ENCODE measurements around the gene TTC27. TPM values are rescaled to one million over a fixed set of nuclear protein-coding genes. Genes with fewer than 3 reads are reported as not detected.
"Not testable (repeated sequence)": the region's sequence is repeated elsewhere in the genome, so short reads cannot be mapped to it uniquely, and the experiment has no call there.

TTC27 gene
- total RNA-seq, 1 donor from 2014 or later, result 10.4 TPM

- not testable (repeated sequence) for DNase-seq (ENCODE audit: low spot score)
Observed at GRCh38 chr2:32754676-32755075, 126.8 kb downstream of the TTC27 start.

DNA sequence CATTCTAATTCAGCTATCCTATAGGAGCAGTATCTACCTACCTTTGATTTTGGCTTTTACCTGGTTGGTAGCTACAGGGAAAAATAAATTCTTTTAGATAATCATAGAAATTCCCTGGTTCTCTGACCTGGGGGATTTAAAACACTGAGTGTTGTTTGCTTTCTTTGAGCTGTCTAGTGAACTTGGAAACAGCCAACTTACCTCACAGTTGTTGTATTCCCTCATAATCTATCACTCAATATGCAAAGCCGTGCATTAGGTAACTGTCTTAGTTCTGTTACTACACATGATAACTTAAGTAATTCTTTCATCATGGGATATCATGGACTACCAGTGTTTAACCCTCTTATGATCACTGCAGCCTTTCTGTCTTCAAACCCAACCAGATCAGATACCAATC lies 127.8 kb downstream of the TTC27 start:
- no peak for DNase-seq (ENCODE audit: low spot score)

DNA sequence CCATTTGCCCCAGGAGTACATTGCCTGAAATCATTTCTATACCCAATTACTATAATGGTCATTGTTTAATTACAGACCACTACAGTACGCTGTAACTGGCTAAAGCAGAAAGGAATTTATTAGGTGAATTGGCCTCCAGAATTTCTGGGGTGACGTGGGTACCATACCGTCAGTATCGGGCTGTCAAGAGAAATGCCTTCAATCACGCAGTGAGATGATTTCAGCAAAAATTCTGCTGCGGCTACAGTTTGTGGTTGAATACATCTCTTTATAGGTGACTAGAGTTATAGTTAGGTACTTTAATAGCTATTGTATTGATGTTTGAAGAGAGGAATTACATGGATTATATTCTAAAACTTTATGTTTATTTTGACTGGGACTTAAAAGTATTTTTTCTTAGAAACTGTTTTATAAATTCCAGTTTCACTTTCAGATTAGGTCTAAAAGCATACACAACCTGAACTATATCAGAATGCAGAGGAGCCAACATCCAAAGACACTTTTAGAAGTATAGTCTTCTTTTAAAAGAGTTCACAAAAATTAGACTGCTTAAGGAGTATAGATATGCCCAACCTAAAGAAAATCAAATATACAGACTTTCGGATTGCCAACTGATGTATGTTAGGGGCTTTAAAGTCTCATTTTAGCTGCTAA lies 128.4 kb downstream of the TTC27 start:
- no peak for DNase-seq (ENCODE audit: low spot score)

DNA sequence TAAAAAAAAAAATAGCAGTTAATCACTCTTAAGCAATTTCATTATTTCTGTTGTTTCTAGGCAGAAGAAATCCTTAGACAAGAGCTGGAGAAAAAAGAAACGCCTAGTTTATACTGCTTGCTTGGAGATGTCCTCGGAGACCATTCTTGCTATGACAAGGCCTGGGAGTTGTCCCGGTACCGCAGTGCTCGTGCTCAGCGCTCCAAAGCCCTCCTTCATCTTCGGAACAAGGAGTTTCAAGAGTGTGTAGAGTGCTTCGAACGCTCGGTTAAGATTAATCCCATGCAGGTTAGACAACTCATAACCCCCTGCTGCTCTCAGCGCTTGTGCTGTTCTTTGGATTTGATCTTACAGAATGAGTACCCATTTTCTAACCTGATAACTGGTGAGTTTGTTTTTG lies 130.4 kb downstream of the TTC27 start:
- DNase-seq (ENCODE audit: low spot score), result no peak

GRCh38 chr2:32760628-32761027 lies 132.8 kb downstream of the TTC27 start:
- no peak for DNase-seq (ENCODE audit: low spot score)

DNA sequence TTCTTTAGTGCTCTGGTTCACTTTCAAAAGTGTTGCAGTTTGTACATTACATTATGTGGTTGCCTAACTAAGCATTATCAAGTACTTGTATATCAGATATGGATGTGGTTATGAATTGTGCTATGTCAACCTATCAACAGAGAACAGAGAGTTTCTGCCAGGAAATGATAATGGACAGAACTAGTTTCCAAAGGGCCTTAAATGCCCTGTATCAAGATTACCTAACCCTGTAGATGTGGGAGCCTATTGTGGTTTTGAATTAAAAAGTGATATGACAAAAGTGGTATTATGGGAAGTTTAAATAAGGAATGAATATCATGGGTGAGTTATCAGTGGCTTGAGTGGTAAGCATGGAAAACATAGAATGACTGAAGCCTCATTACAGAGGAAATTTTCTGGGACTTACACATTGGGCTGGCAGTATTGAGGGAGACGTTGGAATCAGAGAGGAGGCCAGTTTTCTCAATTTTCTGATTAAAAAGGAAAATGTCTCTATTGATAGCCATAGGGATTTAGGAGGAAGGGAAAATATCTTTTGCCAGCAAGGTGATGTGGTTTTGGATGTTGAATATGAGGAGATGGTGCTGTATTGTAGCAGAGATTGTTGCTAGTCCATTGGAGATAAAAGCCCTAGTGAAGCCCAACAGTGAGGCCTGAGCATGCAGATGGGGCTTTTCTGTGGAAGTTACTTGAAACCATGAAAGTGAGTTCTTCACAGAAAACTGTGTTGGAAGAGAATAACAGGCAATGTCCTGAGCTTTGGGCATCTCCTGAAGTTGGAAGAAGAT lies 140.7 kb downstream of the TTC27 start:
- no peak for DNase-seq (ENCODE audit: low spot score)

- DNase-seq (ENCODE audit: low spot score), result no peak
Observed at GRCh38 chr2:32770360-32770759, 142.5 kb downstream of the TTC27 start.

DNA sequence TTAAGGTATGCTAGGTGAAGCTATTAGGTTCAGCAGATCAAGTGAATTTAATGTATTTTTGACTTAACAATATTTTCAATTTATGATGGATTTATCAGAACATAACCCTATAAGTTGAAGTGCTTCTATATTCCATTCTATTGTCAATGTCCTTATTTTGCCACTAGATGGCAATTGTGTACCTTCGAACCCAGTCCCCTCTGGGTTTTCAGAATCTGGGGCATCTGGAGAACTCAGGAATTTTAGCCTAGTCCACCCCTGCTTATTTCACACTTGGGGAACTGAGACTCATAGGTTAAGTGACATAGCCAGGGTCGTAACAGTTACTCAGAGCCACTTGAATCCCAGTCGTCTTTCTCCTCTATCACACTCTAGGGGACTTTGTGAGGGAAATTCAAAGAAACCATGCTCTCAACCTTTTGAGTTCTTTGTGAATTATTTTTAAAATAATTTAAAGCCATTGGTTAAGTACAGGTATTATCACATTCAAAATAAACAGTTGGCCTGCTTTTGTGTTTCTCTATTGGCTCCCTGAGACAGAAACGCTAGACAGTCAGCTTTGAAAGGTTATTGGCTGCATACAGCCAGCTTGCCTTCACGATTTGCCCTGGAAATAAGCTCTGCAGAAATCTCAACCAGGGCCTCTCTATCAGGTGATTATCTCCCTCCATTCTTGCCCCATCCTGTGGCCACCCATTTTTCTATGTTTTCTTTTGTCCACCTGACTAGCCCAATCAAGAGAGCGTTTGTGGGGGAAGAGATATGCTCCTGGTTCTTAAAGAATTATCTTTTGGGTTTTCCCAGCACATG lies 145.0 kb downstream of the TTC27 start:
- DNase-seq (ENCODE audit: low spot score), result no peak

DNA sequence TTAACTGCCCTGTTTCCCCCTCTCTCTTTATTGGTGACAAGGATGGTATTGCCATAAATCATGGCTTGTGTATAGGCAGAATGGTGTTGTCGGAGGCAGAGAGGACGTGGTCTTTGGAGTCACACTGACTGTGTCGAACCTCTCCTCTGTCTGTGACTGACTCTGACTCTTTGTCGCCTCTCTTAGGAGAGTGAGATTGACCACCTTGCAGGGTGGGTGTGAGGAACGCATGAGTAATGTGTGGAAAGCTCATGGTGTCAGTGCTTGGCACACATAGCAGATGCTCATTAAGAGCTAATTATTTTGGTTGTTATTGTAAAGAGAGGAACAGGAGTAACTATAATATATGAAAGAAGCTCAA lies 145.6 kb downstream of the TTC27 start:
- DNase-seq (ENCODE audit: low spot score), result no peak

DNA sequence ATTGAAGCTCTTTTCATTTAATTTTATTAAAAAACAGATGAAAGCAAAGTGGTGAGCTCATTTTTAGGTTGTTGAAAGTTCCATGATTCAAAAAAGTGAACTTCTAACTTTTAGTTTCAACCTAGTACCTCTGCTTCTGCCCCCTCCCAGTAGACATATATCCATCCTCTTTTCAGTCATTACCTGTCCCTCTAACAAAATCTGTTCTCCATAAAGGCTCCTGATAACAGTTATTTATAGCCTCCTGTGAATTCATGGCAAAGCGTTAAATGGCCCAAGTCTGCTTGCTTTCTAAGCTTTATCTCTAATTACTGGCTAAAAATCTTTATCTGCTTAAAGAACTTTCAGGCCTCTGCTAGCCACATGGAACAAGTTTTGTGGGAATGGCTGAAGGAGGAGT lies 148.1 kb downstream of the TTC27 start:
- no peak for DNase-seq (ENCODE audit: low spot score)

DNA sequence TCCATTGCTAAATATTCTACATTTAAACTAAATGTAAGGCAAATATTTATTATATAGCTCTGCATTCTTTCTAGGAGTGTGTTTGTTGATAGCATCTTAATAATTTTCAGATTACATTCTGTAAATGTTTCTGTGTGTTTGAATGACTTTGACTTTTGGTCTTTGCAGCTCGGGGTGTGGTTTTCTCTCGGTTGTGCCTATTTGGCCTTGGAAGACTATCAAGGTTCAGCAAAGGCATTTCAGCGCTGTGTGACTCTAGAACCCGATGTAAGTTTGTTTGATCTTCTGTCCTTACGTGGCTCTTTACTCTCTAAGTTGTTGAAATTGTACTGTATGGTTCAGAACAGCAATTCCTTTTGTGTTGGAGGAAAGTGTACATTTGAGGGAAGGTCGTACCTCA lies 149.9 kb downstream of the TTC27 start:
- no peak for DNase-seq (ENCODE audit: low spot score)

DNA sequence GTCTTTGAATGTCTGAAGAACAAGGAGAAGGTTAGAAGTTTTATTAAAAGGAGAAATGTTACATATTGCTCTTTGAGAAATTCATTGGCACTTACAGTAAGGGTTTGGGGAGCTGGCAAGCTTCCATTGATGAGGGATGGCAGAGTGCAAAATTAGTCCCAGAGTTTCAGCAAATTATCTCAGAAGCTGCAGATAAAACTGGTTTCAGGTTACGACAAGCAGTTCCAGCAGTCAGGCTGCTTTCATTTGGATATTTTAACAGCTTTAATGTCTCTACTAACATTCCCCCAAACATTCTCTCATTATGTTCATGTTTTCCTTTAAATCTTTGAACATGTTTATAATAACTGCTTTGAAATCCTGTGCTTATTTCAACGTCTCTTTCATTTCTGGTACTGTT lies 153.1 kb downstream of the TTC27 start:
- no peak for DNase-seq (ENCODE audit: low spot score)

GRCh38 chr2:32783469-32783868 lies 155.6 kb downstream of the TTC27 start:
- no peak for DNase-seq (ENCODE audit: low spot score)

DNA sequence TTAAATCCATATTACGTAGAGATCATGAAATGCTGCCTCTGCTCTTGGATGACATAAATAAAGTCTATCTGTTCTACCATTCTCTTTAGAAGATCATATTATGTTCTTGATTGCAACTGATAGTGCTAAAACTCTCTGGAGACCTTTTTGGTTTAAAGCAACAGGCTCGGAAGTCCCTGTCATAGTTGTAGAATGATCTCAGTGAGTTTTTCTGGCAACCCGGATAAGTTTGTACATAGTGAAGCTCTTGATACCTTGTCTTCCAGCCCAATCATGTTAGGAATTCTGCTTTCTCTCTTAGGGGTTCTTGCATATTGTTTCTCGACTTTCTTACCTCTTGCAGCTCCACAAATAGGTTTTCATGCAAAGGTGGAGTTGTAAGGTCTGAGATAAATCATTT lies 156.1 kb downstream of the TTC27 start:
- DNase-seq (ENCODE audit: low spot score), result no peak

GRCh38 chr2:32787207-32787606 lies 159.4 kb downstream of the TTC27 start:
- DNase-seq (ENCODE audit: low spot score), result no peak

GRCh38 chr2:32788114-32788513 lies 160.3 kb downstream of the TTC27 start:
- DNase-seq (ENCODE audit: low spot score), result no peak

GRCh38 chr2:32792416-32792815 lies 164.6 kb downstream of the TTC27 start:
- no peak for DNase-seq (ENCODE audit: low spot score)

DNA sequence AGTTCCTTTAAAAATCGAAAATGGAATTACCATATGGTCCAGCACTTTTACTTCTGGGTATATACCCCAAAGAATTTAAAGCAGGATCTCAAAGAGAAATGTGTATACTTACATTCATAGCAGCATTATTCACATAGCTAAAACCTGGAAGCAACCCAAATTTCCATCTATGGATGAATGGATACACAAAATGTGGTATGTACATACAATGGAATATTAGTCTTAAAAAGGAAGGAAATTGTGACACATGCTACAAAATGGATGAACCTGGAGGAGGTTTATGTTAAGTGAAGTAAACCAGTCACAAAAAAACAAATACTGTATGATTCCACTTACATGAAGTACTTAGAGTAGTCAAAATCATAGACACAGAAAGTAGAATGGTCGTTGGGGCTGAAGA lies 171.0 kb downstream of the TTC27 start:
- no peak for DNase-seq (ENCODE audit: low spot score)

GRCh38 chr2:32801741-32802140 lies 173.9 kb downstream of the TTC27 start:
- no peak for DNase-seq (ENCODE audit: low spot score)

DNA sequence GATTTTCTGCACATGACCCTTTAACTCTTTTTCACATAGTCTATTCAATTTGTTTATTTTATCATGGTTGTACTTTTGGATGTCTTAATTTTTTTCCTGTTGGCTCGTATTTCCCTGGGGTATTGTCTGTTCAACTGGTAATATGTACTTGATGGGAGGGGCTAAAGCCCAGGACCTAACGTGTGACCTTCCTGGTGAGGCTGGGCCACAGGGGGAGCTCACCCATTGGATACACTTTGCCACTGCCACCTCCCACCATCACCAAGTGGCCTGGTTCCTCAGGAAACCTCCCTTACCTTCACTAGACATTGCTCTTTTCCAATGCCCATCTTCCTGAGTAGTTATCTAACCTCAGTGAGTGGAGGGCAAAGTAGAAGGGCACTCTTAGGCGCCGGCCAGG lies 175.0 kb downstream of the TTC27 start:
- no peak for DNase-seq (ENCODE audit: low spot score)

DNA sequence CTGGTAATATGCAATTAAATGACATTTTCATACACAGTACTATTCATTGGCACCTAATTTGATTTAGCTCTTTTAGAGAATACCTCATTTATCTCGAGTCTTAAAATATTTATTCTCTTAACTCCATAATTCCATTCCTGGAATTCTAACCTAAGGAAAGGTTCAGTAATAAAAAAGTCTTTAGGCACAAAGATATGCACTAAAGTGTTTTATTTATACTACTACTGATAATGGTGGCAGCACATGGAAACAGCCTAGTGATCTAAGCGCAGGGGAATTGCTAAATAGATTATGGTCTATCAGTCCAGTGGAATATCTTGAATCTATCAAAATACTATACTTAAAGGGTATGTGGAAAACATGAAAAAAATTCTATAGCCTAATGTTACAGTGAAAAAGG lies 176.4 kb downstream of the TTC27 start:
- no peak for DNase-seq (ENCODE audit: low spot score)

Measured in mucosa of gallbladder (tissue), 1 donor.